ENCODE data around the gene NXN.
A peak's percentile ranks its signal among the peaks of the same experiment; 100 is the strongest.
"Not testable (repeated sequence)": the region's sequence is repeated elsewhere in the genome, so short reads cannot be mapped to it uniquely, and the experiment has no call there.

Gene NXN

DNA sequence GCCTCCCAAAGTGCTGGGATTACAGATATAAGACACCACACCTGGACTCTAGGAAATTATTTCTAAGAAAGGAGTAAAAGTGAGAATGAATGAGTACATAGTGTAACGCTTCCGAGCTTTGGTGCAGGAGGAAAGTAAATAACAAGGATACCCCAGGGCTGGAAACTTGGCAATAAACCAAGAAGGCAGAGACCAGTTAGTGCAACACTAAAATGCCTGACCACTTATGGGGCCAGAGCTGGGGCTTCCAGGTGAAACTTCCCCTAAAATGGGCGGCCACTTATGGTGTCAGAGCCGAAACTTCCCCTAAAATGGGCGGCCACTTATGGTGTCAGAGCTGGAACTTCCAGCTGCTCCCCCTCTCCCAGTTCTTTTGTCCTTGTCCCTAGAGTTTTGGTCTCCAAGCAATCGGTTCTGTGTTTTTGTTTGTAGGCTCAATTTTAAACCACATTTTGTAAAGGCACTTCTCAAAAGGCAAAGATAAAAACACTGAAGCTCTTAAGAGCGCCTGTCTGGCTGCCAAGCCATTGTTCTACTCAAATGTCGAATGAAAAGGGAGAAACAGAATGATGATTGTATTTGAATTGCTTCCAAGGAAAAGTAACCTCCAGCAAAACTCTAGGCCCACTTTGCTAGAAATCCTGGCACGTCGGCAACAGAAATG lies 63.9 kb downstream of the NXN start:
- no peak for DNase-seq

DNA sequence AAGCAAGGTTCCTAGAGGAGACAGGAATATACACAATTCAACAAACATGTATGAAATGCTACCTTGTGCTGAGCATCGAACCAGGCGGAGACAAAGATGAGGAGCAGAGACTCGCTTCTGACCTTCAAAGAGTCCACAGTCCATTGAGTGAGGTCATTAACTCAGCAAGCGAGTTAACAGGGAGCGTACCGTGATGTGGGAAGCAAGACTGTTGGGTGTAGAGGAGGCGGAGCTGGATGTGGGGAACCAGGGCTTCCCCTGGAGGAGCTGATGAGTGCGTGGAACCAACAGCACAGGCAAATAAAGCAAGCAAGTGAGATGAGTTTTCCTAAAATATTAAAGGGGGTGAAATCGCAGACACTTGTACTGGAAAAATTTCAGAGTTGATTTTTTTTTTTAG lies 65.0 kb downstream of the NXN start:
- no peak for DNase-seq

DNA sequence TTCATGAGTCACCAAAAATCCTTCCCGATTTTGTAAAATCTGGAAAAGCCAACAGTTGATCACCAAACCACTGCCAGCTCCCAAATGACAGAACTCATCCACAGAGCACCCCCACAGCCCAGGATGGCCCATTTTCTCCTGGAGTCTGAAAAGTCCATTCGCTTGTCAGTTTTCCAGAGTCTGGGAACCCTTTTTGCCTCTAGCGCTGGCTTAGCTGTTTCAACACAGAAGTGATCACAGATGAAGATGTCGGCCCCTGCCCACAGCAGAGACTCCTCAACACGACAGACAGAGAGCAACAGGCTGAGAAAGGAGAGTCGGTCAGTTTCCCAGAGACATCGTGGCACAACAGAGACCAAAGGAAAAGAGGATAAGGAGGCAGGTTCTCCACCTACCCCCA lies 66.4 kb downstream of the NXN start:
- DNase-seq, result no peak

DNA sequence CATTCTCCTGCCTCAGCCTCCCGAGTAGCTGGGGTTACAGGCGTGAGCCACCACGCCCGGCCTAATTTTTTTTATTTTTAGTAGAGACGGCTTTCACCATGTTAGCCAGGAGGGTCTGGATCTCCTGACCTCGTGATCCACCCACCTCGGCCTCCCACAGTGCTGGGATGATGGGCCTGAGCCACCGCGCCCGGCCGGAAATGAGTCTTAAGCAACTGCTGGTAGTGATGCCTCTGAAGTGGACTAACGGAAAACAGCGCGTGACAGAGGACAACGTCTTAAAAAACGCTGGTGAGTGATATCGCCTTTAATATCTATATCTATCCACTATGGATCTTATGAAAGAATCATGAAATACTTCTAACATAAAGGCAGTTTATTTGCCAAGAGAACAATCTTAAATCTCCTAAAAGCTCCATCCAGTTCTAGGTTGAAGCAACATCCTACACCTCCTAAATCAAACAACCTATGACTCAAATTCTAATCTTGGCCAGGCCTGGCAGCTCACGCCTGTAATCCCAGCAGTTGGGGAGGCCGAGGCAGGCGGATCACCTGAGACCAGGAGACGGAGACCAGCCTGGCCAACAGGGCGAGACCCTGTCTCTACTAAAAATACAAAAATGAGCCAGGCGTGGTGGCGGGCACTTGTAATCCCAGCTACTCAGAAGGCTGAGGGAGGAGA lies 69.8 kb downstream of the NXN start:
- no peak for DNase-seq

DNA sequence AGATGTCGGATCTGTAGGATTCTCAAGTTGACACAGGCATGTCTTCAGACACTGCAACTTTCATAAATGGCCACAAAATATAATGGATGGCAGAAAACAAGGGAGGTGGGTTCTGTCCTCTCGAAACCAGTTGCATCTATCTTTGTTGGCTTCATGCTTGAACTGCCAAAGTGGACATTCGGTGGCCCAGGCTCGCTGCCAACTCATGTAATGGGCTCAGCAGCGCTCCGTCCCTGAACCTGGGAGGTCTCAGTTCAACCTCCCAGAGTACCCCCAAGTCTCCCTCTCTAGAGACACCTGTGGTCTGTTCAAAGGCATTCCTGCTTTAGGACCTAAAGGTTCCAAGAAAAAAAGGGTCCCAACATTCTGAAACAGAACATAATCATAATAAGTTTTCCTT lies 71.9 kb downstream of the NXN start:
- no peak for DNase-seq

DNA sequence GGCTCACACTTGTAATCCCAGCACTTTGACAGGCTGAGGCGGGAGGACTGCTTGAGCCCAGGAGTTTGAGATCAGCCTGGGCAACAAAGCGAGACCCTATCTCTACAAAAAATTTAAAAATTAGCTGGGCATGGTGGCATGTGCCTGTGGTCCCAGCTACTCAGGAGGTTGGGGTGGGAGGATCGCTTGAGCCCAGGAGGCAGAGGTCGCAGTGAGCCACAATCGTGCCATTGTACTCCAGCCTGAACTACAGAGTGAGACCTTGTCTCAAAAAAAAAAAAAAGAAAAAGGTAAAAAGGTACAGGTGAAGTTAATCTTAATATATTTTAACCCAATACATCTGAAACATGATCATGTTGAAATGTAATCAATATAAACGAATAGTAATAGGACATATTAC lies 73.9 kb downstream of the NXN start:
- not testable (repeated sequence) for DNase-seq

DNA sequence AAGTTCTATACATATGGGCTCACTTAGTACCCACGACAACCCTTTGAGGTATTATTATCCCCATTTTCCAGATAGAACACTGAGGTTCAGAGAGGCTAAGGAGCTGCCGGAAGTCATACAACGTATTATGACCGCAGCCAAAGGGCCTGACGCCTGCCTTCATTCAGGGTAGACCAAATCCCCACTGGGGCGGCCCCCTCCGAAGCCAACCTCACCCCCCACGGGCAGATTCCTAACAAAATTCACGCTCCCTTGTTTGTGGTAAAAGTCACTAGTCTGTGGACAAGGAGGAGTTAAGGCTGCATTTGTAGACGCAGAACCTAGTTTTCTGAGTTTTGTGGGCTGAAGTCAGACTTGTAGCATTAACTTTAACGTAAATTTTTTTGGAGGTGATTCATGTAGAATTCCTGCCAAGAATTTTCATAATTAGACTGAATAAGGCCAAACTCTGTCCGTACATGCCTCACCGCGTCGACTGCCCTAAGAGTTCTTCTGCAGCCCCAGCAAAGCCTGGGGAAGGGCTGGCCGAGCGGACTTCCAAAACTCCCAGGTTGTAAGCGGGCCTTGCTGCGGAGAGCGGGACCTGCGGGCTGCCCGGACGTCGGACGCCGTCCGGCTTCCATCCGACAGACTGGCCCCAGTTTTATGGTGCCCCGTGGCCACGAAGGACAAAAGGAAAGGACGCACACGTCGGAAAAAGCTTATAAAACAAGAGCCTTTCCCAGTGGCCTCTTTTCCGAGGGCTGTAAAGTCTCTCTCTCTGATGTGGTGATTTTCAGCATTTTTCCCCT lies 75.7 kb downstream of the NXN start:
- DNase-seq, result no peak

- DNase-seq, result no peak
Observed at GRCh38 chr17:902463-902862, 77.1 kb downstream of the NXN start.

DNA sequence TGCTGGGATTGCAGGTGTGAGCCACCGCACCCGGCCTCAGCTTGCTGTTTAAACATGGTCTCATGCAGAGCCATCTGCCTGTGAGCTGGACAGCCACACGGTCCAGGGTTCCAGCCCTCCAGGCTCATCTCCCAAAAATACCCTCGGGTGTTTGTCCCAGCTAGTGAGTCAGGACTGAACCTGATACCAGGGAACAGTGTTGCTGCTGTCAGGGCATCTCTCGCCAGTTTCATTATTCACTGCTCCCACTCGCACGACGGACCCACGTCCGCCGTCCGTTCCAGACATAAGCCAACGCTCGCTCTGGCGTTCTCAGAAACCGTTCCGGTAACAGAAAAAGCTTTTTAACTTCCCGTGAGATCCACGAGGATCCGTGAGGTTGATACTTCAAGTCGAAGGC lies 77.6 kb downstream of the NXN start:
- DNase-seq, result no peak

- no peak for DNase-seq
Observed at GRCh38 chr17:901191-901950, 78.2 kb downstream of the NXN start.

GRCh38 chr17:900336-900934 lies 79.1 kb downstream of the NXN start:
- DNase-seq, result no peak

- DNase-seq, result no peak
Observed at GRCh38 chr17:897970-898619, 81.5 kb downstream of the NXN start.

DNA sequence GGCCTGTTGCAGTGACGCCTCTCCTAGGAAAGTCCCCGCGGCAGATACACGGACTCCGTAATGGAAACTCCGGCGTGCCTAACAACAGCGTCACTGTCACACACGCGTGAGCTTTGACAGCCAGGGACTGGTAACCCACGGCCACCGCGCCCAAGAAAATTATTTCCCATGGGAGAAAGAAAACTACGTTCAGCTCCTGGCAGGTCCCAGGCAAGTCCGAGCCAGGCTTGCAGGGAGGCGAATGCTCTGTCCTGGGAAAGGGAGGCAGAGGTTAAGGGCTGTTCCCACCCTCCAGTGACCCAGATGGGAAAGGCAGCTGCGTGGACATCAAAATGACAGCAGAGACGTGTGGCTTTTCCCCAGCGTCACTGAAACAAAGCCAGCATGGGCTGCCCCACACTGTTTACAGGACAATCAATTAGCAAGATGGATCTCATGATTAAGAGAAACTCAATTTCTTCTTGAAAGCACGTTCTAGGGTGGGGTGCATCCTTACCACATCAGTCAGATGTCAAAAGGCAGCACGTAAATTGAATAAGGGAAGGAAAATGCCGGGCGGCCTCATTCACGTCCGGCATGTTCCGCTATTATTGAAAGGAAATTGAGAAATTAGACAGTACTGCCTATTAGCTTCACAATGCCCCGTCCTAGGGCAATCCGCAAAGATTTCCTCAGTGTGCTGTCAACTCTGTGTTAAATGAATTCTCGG lies 82.5 kb downstream of the NXN start:
- no peak for DNase-seq

GRCh38 chr17:896454-896853 lies 83.1 kb downstream of the NXN start:
- DNase-seq, result no peak

- no peak for DNase-seq
Observed at GRCh38 chr17:892958-893357, 86.6 kb downstream of the NXN start.

DNA sequence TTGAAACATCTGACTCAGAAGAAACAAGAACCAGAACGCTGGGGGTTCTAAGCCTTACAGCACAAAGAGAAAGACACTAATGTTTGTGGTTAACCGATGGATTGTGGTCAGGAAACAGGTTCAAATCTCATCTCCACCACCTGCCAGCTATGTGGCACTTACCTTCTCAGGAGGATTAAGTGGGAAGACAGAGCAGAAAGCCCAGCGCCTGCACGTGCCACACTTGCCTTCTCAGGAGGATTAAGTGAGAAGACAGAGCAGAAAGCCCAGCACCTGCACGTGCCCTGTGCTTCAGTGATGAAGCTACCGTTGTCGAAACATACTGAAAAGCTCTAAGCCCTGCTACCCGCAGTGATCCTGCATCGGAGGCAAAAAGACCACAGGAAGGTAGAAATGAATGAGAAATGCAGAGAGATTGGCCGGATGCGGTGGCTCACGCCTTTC lies 90.6 kb downstream of the NXN start:
- no peak for DNase-seq

DNA sequence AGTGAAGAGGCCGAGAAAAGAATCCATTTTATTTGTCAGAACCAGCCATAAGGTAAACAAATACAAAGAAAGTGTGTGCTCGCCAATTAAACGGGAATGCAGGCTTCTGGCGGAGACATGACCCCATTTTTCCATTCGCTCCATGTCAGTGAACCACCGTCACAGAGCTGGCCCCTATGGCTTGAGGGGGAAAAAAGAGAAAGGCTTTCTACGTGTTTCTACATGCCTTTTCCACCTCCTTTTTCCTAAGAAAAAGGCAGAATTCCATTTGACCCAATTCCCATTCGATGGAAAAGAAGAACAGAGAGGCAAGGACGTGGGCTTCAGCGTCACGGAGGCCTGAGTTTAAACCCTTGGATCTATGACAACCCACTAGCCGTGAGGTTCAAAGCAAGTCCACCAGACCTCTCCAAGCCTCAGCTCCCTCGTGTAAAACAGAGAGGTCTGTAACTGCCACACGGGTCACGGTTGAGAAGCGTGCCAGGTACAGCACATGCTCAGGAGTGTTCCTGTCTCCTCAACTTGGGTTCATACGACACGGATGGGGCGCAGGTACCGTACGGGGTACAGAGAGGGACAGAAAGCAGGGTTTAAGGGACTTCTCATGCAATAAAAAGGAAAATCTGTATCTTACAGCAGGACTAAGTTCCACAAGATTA lies 91.9 kb downstream of the NXN start:
- DNase-seq, result no peak

DNA sequence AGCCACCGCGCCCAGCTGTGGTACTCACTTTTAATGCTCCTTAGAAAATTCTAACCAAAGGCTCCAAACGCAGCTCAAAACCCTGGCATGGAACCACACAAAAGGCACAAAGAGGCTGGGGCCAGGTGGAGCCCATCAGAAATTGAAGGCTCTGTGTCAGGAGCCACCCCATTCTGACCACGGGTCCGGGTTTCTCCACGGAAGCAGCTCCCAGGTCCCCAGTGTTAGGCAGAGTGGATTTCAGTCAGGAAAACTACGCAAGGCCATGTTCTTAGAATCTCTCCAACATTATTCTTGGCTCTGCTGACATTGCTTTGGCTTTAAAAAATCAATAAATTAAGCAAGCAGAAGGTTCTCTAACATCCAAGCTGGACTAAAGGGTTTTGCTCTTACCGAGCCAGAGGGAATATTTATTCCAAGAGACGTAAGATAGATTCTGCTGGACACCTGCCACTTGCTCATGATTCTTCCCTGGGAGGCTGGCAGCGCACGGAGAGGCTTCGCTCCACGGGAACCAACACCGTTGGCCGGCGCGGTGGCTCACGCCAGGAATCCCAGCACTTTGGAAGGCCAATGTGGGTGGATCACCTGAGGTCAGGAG lies 93.5 kb downstream of the NXN start:
- DNase-seq, result no peak

DNA sequence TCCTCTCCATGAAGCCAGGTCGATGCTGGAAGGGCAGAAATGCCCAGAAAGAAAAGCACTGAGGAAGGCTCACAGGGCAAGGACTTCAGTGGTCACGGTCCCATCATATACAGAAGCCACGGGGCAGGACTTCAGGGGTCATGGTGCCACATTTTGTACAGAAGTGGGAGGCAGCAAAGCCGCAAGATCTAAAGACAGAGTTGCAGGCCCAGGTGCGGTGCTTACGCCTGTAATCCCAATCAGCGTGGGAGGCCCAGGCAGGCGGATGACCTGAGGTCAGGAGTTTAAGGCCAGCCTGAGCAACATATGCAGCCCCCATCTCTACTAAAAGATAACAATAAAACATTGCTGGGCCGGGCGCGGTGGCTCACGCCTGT lies 96.0 kb downstream of the NXN start:
- no peak for DNase-seq

DNA sequence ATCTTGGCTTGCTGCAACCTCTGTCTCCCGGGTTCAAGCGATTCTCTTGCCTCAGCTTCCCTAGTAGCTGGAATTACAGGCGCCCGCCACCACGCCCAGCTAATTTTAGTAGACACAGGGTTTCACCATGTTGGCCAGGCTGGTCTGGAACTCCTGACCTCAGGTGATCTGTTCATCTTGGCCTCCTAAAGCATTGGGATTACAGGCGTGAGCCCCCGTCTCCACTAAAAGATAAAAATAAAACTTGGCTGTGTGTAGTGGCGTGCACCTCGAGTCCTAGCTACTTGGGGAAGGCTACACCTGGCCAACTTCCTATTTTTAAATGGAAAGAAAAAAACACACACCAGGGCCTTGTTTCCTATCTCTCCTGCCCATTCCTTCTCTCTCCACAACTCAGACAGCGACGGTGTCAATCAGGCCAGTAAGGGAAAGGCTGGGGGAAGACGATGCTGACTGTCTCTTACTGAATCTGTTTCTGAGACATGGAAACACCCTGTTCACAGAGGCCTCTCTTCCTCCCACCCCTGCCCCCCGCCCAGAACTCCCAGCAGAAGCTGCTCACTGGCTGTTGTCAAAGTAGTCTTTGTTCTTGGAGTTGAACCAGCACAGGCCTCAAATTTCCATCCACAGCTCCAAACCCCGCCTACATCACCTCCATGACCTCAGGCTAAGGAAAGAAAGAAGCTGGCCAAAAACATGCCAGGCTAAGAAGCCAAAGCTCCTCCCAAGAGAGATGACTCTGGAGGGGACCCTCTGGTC lies 96.6 kb downstream of the NXN start:
- DNase-seq, result peak in 1 of 2 experiments; percentile 57

Data from NCI-H526 (cell line).